ENCODE measurements around the gene FRAT1.

DNA sequence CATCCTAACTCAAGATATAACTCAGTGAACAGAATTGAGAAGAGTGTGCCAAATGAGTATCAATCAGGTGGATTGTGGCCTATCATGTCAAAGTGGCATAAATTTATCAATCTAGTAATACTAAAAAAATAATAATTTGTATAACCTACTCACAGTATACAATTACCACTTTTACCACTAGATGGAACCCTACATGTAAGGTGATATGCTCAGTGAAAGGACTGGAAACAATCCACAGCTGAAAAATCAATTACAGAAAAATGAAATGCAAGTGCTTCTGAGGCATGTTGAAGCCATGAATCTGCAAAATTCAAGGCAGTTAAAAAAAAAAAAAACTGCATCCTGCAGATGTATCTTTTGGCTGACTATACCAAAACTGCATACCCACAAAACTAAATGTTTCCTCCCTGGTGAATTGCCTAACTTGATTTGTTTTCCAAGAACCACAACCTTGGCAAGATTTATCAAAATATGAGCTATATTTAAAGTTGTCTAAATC, 40.5 kb upstream of the FRAT1 start:
- TF ChIP-seq TAF1 (IDR thresholded peaks at IDR 0.05; ENCODE audit: low read depth, low read length) (no peak), CTCF (IDR thresholded peaks at IDR 0.05; ENCODE audit: control extremely low read depth in 1 of 3, insufficient read depth in 1 of 3, low read depth in 1 of 3, low read length in 3 of 3) (peak in 1 of 3 experiments; percentile 37; a peak in 2 of 4 replicates), POLR2A (IDR thresholded peaks at IDR 0.05; ENCODE audit: control extremely low read depth in 1 of 2, low read depth in 2 of 2, low read length in 2 of 2) (no peak), MAX (IDR thresholded peaks at IDR 0.05) (no peak), BCL11A (IDR thresholded peaks at IDR 0.05; ENCODE audit: low read depth in 2 of 2, low read length in 2 of 2) (no peak), EZH2 (IDR thresholded peaks at IDR 0.05; ENCODE audit: low read depth, low read length, severe bottlenecking) (no peak), CBX5 (IDR thresholded peaks at IDR 0.05; ENCODE audit: low read depth, low read length) (no peak), MAFK (IDR thresholded peaks at IDR 0.05; ENCODE audit: low read depth, low read length) (no peak), CHD2 (IDR thresholded peaks at IDR 0.05; ENCODE audit: low read length) (no peak)
- TF ChIP-seq, protein P1, sequence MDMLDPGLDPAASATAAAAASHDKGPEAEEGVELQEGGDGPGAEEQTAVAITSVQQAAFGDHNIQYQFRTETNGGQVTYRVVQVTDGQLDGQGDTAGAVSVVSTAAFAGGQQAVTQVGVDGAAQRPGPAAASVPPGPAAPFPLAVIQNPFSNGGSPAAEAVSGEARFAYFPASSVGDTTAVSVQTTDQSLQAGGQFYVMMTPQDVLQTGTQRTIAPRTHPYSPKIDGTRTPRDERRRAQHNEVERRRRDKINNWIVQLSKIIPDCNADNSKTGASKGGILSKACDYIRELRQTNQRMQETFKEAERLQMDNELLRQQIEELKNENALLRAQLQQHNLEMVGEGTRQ (IDR thresholded peaks at IDR 0.05; ENCODE audit: low read length) = no peak

Data from H1 (cell line).